Brain pericyte (primary cell): ENCODE results near the gene ACKR2.

ENCODE experiments used
- DNase-seq: peaks from one replicate; pipeline ENCODE4 v3.0.0-alpha.2; 2012; ENCODE audit warnings: low read depth, low spot score

The ACKR2 gene

GRCh38 chr3:42809202-42809601 lies at the start of gene ACKR2:
TSS of gene ACKR2 (plus strand) at chr3:42809445. CDS start at chr3:42864503, 55,058 bp downstream.
- DNase-seq, result no peak

- no peak for DNase-seq
Measured at GRCh38 chr3:42762046-42762724, 47.1 kb upstream of the ACKR2 start.

- DNase-seq, result no peak
Measured at GRCh38 chr3:42763021-42763420, 46.2 kb upstream of the ACKR2 start.

GRCh38 chr3:42764115-42764514 lies 45.1 kb upstream of the ACKR2 start:
- no peak for DNase-seq

- DNase-seq, result no peak
Measured at GRCh38 chr3:42764561-42765295, 44.5 kb upstream of the ACKR2 start.

- DNase-seq, result no peak
Measured at GRCh38 chr3:42769477-42770131, 39.6 kb upstream of the ACKR2 start.

GRCh38 chr3:42771271-42771670 lies 38.0 kb upstream of the ACKR2 start:
- no peak for DNase-seq

GRCh38 chr3:42772670-42773408 lies 36.4 kb upstream of the ACKR2 start, which contains the start of gene CCDC13:
TSS of gene CCDC13 (minus strand) at chr3:42773253. CDS start at chr3:42758345, 14,908 bp downstream.
- DNase-seq, result peak; percentile 49

- DNase-seq, result no peak
Measured at GRCh38 chr3:42773409-42773751, 35.9 kb upstream of the ACKR2 start.

GRCh38 chr3:42778644-42779043 lies 30.6 kb upstream of the ACKR2 start:
- no peak for DNase-seq

- DNase-seq, result no peak
Measured at GRCh38 chr3:42780398-42780797, 28.8 kb upstream of the ACKR2 start.

GRCh38 chr3:42780892-42781700 lies 28.1 kb upstream of the ACKR2 start:
- DNase-seq, result peak; percentile 29

- DNase-seq, result no peak
Measured at GRCh38 chr3:42786212-42786611, 23.0 kb upstream of the ACKR2 start.

GRCh38 chr3:42786631-42787030 lies 22.6 kb upstream of the ACKR2 start:
- DNase-seq, result no peak

GRCh38 chr3:42790714-42791229 lies 18.5 kb upstream of the ACKR2 start:
- DNase-seq, result no peak

GRCh38 chr3:42795621-42796181 lies 13.5 kb upstream of the ACKR2 start:
- no peak for DNase-seq

- DNase-seq, result no peak
Measured at GRCh38 chr3:42796332-42796885, 12.8 kb upstream of the ACKR2 start.

GRCh38 chr3:42799376-42799775 lies 9.9 kb upstream of the ACKR2 start:
- no peak for DNase-seq

GRCh38 chr3:42800251-42800650 lies 9.0 kb upstream of the ACKR2 start:
- no peak for DNase-seq

- no peak for DNase-seq
Measured at GRCh38 chr3:42801048-42801620, 8.1 kb upstream of the ACKR2 start.
